ENCODE data around the gene EIF4E1B. TPM values are rescaled to one million over a fixed set of nuclear protein-coding genes. Genes with fewer than 3 reads are reported as not detected.

Gene EIF4E1B
- total and polyA plus RNA-seq, 2 donors (not counting 1 experiment from before 2014, with no cell fraction given), result not detected

- DNase-seq, result no peak
- 94% methylated on average over 14 of the region's 22 CpGs for WGBS (ENCODE audit: insufficient coverage)
- Histone ChIP-seq H3K79me2 (ENCODE audit: control insufficient read depth, insufficient read depth, low read length) (peaks cover 9% of the 10 kb centered on the region), H2AFZ (ENCODE audit: insufficient read depth, low read depth, low read length, poor library complexity, severe bottlenecking) (no peak overlapping the region), H3K9ac (ENCODE audit: low read length) (no peak overlapping the region), H3K27ac (ENCODE audit: low read length in 2 of 2) (no peak overlapping the region), H3K9me3 (ENCODE audit: control extremely low read depth in 1 of 3, control insufficient read depth in 2 of 3, insufficient read depth in 1 of 3, low read length in 2 of 3) (no peaks in the 10 kb centered on the region), H3K4me1 (ENCODE audit: control insufficient read depth in 2 of 2, insufficient read depth in 2 of 2, low read length in 2 of 2) (peaks cover 19 to 30% of the 10 kb centered on the region in 2 donors), H3K27me3 (replicated peaks in 1 of 4; ENCODE audit: control extremely low read depth in 1 of 4, control insufficient read depth in 3 of 4, insufficient read depth in 4 of 4, low read length in 3 of 4) (no peaks in the 10 kb centered on the region), H4K20me1 (ENCODE audit: control insufficient read depth, insufficient read depth, low read length, poor library complexity, severe bottlenecking) (no peaks in the 10 kb centered on the region), H3K36me3 (replicated peaks in 1 of 2; ENCODE audit: control extremely low read depth in 1 of 2, control insufficient read depth in 1 of 2, extremely low read depth in 1 of 2, insufficient read depth in 2 of 2, low read length in 1 of 2) (no peaks in the 10 kb centered on the region), H3K4me2 (replicated peaks; ENCODE audit: low read depth, low read length, poor library complexity, severe bottlenecking) (no peak overlapping the region), H3K4me3 (ENCODE audit: control extremely low read depth in 1 of 5, extremely low read depth in 1 of 5, insufficient read depth in 1 of 5, low read depth in 2 of 5, low read length in 4 of 5) (no peak overlapping the region)
- intact Hi-C loops (cut with micrococcal nuclease), result no loop called here
- Mint-ChIP-seq H3K27me3 (no peaks in the 10 kb centered on the region), H3K27ac (no peak overlapping the region), H3K4me3 (peak overlapping the region; percentile 26), H3K9me3 (ENCODE audit: insufficient read depth) (no peaks in the 10 kb centered on the region), H3K4me1 (peaks cover 32% of the 10 kb centered on the region)
- ChIA-PET CTCF (no interaction called here), POLR2A (no interaction called here)
- no peak for ATAC-seq (ENCODE audit: low read depth)
- TF ChIP-seq EZH2 (IDR thresholded peaks at IDR 0.05; ENCODE audit: borderline replicate concordance, insufficient read depth, low read depth, low read length, poor library complexity, severe bottlenecking) (no peak), CTCF (IDR thresholded peaks at IDR 0.05) (no peak)
These were observed 14.6 kb downstream of the EIF4E1B start for GRCh38 chr5:176644878-176645670.
